ENCODE data around the gene HELB. TPM values are rescaled to one million over a fixed set of nuclear protein-coding genes. Genes with fewer than 3 reads are reported as not detected.
A peak's percentile ranks its signal among the peaks of the same experiment; 100 is the strongest.

The HELB gene
- polyA plus RNA-seq, 1 experiment, result 2.0 TPM

DNA sequence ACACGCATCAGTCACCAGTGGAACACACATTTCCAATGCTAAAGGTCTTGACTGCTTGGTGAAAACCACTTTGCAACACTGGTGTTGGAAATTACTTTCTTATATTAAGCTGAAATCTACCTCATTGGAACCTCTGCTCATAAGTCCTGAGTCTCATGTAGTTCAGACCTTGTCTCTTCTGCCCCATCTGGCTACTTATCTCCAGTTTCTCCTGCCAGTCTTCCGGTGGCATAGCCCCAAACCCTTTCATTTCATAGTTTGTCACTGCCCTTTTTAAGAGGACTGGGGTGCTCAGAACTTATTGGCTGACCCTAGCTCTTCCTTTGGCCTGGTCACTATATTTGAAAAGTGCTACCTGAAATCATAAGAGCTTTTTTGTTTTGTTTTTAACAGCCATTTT is 43.7 kb downstream of the HELB start:
- Histone ChIP-seq H3K27ac (ENCODE audit: low read depth, low read length) (no peak overlapping the region), H3K9me3 (ENCODE audit: control insufficient read depth, insufficient read depth, low read length) (peaks cover 3% of the 10 kb centered on the region), H3K4me3 (ENCODE audit: low read depth, low read length) (no peak overlapping the region), H3K27me3 (ENCODE audit: control insufficient read depth, insufficient read depth, low read length) (no peaks in the 10 kb centered on the region)
- DNase-seq (ENCODE audit: low read depth, low spot score), result no peak
- POLR2A ChIA-PET, result no interaction called here
- CTCF ChIA-PET, result no interaction called here
- TF ChIP-seq, protein P1, sequence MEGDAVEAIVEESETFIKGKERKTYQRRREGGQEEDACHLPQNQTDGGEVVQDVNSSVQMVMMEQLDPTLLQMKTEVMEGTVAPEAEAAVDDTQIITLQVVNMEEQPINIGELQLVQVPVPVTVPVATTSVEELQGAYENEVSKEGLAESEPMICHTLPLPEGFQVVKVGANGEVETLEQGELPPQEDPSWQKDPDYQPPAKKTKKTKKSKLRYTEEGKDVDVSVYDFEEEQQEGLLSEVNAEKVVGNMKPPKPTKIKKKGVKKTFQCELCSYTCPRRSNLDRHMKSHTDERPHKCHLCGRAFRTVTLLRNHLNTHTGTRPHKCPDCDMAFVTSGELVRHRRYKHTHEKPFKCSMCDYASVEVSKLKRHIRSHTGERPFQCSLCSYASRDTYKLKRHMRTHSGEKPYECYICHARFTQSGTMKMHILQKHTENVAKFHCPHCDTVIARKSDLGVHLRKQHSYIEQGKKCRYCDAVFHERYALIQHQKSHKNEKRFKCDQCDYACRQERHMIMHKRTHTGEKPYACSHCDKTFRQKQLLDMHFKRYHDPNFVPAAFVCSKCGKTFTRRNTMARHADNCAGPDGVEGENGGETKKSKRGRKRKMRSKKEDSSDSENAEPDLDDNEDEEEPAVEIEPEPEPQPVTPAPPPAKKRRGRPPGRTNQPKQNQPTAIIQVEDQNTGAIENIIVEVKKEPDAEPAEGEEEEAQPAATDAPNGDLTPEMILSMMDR (IDR thresholded peaks at IDR 0.05; ENCODE audit: low read depth, low read length), result no peak

DNA sequence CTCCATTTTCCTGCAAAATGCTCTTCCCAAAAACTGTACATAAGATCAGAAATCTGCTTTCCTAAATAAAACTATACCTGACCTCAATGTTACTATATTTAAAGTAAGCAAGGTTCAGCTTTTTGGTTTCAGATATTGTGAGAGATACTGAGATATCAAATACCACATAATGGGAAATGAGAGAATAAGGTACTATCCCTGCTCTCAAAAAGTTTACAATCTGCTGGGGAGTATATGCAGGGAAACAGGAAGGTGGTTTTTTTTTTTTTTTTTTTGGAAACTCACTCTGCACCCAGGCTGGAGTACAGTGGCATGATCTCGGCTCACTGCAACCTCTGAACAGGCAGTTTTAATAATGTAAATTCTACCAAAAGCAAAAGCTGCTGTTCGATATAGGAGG is 49.0 kb downstream of the HELB start:
- TF ChIP-seq, protein P1 (IDR thresholded peaks at IDR 0.05; ENCODE audit: low read depth, low read length), result no peak
- Histone ChIP-seq H3K27ac (ENCODE audit: low read depth, low read length) (no peak overlapping the region), H3K4me3 (ENCODE audit: low read depth, low read length) (no peak overlapping the region), H3K9me3 (ENCODE audit: control insufficient read depth, insufficient read depth, low read length) (no peaks in the 10 kb centered on the region), H3K27me3 (ENCODE audit: control insufficient read depth, insufficient read depth, low read length) (no peaks in the 10 kb centered on the region)
- DNase-seq (ENCODE audit: low read depth, low spot score), result no peak
- ChIA-PET POLR2A (no interaction called here), CTCF (interaction anchor here (1.0 to 1.1 kb wide), 2 partner anchors 341 to 345 kb away, joined by 3 to 4 read pairs; no protein-coding TSS in a partner anchor)

DNA sequence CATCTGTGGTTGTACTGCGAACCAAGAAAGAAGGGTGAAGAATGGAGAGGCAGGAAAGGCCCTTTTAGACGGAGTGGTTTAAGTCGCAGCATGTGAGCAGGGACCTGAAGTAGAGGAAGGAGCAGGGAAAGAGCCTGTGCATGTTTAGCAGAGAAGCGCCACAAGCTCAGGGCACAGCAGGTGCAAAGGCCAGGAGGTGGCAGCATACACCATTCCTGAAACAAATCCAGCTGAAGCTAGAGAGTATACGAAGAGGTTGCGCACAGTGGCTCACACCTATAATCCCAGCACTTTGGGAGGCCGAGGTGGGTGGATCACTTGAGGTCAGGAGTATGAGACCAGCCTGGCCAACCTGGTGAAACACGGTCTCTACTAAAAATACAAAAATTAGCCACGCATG is 49.9 kb downstream of the HELB start:
- POLR2A ChIA-PET, result no interaction called here
- TF ChIP-seq, protein P1 (IDR thresholded peaks at IDR 0.05; ENCODE audit: low read depth, low read length), result peak; percentile 43
- CTCF ChIA-PET, result interaction anchor here (1.0 to 3.5 kb wide), 6 partner anchors 24 to 344 kb away, joined by 3 to 9 read pairs (median 5); no protein-coding TSS in a partner anchor
- Histone ChIP-seq H3K4me3 (ENCODE audit: low read depth, low read length) (no peak overlapping the region), H3K9me3 (ENCODE audit: control insufficient read depth, insufficient read depth, low read length) (no peaks in the 10 kb centered on the region), H3K27me3 (ENCODE audit: control insufficient read depth, insufficient read depth, low read length) (no peaks in the 10 kb centered on the region), H3K27ac (ENCODE audit: low read depth, low read length) (no peak overlapping the region)
- DNase-seq (ENCODE audit: low read depth, low spot score), result no peak

DNA sequence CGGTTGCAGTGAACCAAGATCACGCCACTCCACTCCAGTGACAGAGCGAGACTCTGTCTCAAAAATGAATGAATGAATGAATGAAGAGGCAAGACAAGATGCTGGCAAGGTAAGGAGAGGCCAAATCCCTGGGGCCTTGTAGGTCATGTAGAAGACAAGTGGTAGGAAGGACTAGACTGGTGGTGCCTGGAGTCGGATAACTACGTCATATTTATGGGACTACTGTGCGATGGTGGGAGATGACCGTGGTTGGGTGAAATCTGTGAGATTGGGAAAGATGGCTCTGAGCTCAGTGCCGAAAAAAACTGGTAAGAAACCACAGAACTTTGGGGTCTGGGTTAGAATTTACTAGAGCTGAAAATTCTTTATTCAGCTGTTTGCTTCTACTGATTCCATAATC is 50.6 kb downstream of the HELB start:
- H3K4me3 ChIP-seq (ENCODE audit: low read depth, low read length), result no peak overlapping the region
- no peak overlapping the region for H3K27ac ChIP-seq (ENCODE audit: low read depth, low read length)
- no peak for DNase-seq (ENCODE audit: low read depth, low spot score)
- TF ChIP-seq, protein P1 (IDR thresholded peaks at IDR 0.05; ENCODE audit: low read depth, low read length), result no peak
- no peaks in the 10 kb centered on the region for H3K9me3 ChIP-seq (ENCODE audit: control insufficient read depth, insufficient read depth, low read length)
- POLR2A ChIA-PET, result no interaction called here
- CTCF ChIA-PET, result interaction anchor here (1.0 to 3.5 kb wide), 6 partner anchors 23 to 342 kb away, joined by 3 to 9 read pairs (median 5); no protein-coding TSS in a partner anchor
- no peaks in the 10 kb centered on the region for H3K27me3 ChIP-seq (ENCODE audit: control insufficient read depth, insufficient read depth, low read length)

DNA sequence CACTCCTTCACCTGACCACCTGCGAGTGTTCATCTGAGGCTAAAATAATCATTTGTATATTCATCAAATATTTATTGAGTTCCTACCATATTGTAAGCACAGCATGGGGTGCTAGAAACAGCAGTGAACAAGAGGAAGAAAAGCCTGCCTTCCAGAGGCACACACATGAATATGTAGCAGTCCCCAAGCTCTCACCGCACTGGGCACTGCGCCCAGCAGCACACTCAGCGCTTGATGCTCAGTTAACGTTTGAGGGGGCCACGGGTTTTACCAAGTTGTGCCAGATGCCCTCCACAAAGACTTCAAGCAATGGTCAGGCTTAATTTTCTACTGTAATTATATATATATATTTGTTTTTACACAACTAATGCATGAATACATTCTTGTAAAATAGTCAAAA is 52.0 kb downstream of the HELB start:
- TF ChIP-seq, protein P1 (IDR thresholded peaks at IDR 0.05; ENCODE audit: low read depth, low read length), result no peak
- no peak for DNase-seq (ENCODE audit: low read depth, low spot score)
- no peak overlapping the region for H3K27ac ChIP-seq (ENCODE audit: low read depth, low read length)
- H3K27me3 ChIP-seq (ENCODE audit: control insufficient read depth, insufficient read depth, low read length), result no peaks in the 10 kb centered on the region
- ChIA-PET CTCF (interaction anchor here (2.2 to 3.5 kb wide), 2 partner anchors 54 to 340 kb away, joined by 7 to 9 read pairs; no protein-coding TSS in a partner anchor), POLR2A (no interaction called here)
- no peak overlapping the region for H3K4me3 ChIP-seq (ENCODE audit: low read depth, low read length)
- H3K9me3 ChIP-seq (ENCODE audit: control insufficient read depth, insufficient read depth, low read length), result no peaks in the 10 kb centered on the region
